Ovary (tissue), 9 donors: Measurements from ENCODE around the gene SYNGR4. TPM values are rescaled to one million over a fixed set of nuclear protein-coding genes. Genes with fewer than 3 reads are reported as not detected.

Experiments used
- DNase-seq, 5 donors: peaks; one replicate each; pipeline ENCODE4 v3.0.0-alpha.2; 2019 to 2020
- H3K27ac ChIP-seq, 2 donors: fragments of 200-600 bp; one replicate each; pipeline versions ENCODE4 v1.5.1 to v1.8.0; 2019 to 2022
- H3K27me3 ChIP-seq: fragments of 200-600 bp; one replicate; pipeline ENCODE4 v1.8.0; 2022
- H3K36me3 ChIP-seq: fragments of 200-600 bp; sonication (generic); one replicate; pipeline ENCODE4 v1.5.1; 2019
- H3K4me1 ChIP-seq: one replicate; pipeline ENCODE4 v1.8.1; 2013; ENCODE audit warnings: mild to moderate bottlenecking, moderate library complexity; ENCODE audit not compliant: insufficient read depth
- H3K4me3 ChIP-seq: fragments of 200-600 bp; sonication (generic); one replicate; pipeline ENCODE4 v1.5.1; 2017
- H3K9me3 ChIP-seq, 2 donors: fragments of 200-600 bp in 1 of 2; sonication (generic) in 1 of 2; one replicate each; pipeline versions ENCODE4 v1.5.1 to v1.8.1; 2013 to 2019; ENCODE audit warnings: mild to moderate bottlenecking in 1 of 2, moderate library complexity in 1 of 2
- CTCF ChIP-seq, 3 donors: fragments of 450-650 bp in 2 of 3; fragments of 200-600 bp in 1 of 3; IDR thresholded peaks; one replicate each; pipeline versions ENCODE4 v1.5.1 to v1.8.0; 2016 to 2022; ENCODE audit warnings: antibody characterized with exemption in 3 of 3, mild to moderate bottlenecking in 1 of 3
- EP300 ChIP-seq: sonication (generic); formaldehyde crosslinking; IDR thresholded peaks from one replicate; pipeline ENCODE4 v1.6.1; 2017; ENCODE audit warnings: antibody characterized with exemption
- POLR2A ChIP-seq: fragments of 450-650 bp; IDR thresholded peaks from one replicate; pipeline ENCODE4 v1.6.1; 2017; ENCODE audit warnings: antibody characterized with exemption, mild to moderate bottlenecking, moderate library complexity
- WGBS, 3 donors: extraction: QIAGEN DNeasy Blood & Tissue Kit in 1 of 3; methylation state at CpG; one replicate each; pipeline versions ENCODE4 v1.1.5 to v1.1.7; 2013 to 2017; 5-methylcytosine and 5-hydroxymethylcytosine counted together
- intact Hi-C, 4 donors: fragments of 100-400 bp; cut with DNase I; formaldehyde crosslinking; loops; one replicate each; pipeline versions ENCODE4 v1.11.0 to v1.15.1; 2022 to 2023
- polyA plus RNA-seq, 2 donors: library from polyadenylated mRNA; stranded (reverse); fragments of 200-250 nt in 1 of 2; fragments of 350-450 nt in 1 of 2; fragmentation: Illumina TruSeq in 1 of 2; extraction: RNeasy Lipid Tissue Mini Kit (QIAGEN cat#74804) in 1 of 2; gene quantifications; one replicate each; pipeline ENCODE4 v1.2.3, GENCODE V29; 2013 to 2014
- total RNA-seq, 7 donors: library from RNA; depleted of rRNA in 2 of 7; stranded (reverse); fragments of >200 nt in 2 of 7; fragmentation: NEBNext Ultra II Directional in 3 of 7; extraction: Animal tissue kit (Norgen Biotek cat#: 25700) in 3 of 7; gene quantifications; one replicate each; pipeline versions ENCODE4 v1.1.0 to v1.2.4, GENCODE V29; 2016 to 2023
- donor health status: DM: no; HTN: no; CAD: no; lungs with moderate emphysema.
- donor health status: DM: no; HTN: no; CAD: no.
- donor health status: Bipolar disorder and iron deficiency.
- donor health status: DM: yes; HTN: yes; CAD: no.
- donor health status: DM: no; HTN: no; CAD: no.
- donor health status: DM: yes; HTN: yes; CAD: no.

SYNGR4 gene
- total and polyA plus RNA-seq, 9 donors = not detected

DNA sequence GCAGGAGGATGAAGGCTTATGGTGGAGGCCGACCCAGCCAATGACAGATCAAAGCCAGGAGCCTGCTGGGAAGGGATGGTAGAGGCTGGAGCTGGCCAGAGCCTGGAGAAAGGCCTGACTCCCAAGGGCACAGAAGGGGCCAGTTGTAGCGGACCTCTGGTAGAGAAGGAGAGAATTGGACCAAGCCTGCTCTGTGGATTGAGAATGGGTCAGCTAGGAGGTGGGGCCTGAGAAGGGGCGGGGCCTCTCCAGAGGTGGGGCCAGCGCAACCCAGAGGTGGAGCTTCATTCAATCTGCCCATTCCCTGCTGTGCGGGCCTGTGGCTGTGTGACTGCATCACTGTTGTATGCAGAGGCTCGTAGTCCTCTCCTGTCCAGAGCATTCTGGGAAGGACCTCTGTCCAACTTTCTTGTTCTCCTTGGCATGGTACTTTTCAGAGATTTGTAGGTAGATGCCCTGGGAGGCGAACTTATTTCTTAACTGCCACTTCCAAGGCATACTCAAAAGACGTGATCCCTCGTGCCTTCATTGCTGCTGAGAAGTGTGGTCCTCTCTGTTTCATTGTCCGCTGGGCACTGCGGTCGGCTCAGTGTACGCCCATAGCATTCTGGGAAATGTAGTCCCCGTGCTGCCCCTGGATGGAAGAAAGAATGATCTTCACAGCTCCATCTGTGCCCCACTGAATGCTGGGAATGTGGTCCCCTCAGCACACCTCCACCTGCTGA lies 36.0 kb downstream of the SYNGR4 start:
- Histone ChIP-seq H3K27ac (no peak overlapping the region), H3K9me3 (no peaks in the 10 kb centered on the region), H3K27me3 (peaks cover 2% of the 10 kb centered on the region), H3K36me3 (no peaks in the 10 kb centered on the region), H3K4me3 (no peak overlapping the region), H3K4me1 (peaks cover 3% of the 10 kb centered on the region)
- peak in 1 of 5 donors; percentile 56 for DNase-seq
- intact Hi-C loops = no loop called here
- WGBS, 3 donors = 33 to 38% (median 33%) methylated on average over 14 of the region's 14 CpGs
- no peak for TF ChIP-seq POLR2A
- TF ChIP-seq EP300 = no peak
- TF ChIP-seq CTCF (IDR thresholded peaks at IDR 0.05) = no peak

DNA sequence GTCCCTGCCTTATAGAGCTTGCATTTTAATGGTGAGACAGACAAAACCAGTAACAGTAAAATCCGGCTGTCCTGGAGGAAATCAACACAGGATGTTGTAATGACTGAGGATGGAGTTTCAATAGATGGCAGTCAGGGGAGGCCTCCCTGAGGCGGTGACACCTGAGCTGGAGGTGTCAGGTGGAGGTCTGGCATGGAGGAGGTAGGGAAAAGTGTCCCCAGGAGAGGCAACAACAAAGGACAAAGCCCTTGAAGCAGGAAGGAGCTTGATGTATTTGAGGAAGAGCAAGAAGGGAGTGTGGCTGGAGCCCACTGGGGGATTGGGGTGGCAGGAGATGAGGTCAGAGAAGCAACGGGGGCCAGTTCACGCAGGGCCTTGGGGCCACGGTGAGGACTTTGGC lies 37.1 kb downstream of the SYNGR4 start:
- H3K27me3 ChIP-seq = peaks cover 2% of the 10 kb centered on the region
- no peak overlapping the region for H3K27ac ChIP-seq
- WGBS, 3 donors = 71 to 77% (median 72%) methylated on average over 5 of the region's 5 CpGs
- no peak overlapping the region for H3K4me3 ChIP-seq
- TF ChIP-seq POLR2A = no peak
- TF ChIP-seq CTCF (IDR thresholded peaks at IDR 0.05) = no peak
- TF ChIP-seq EP300 = no peak
- H3K9me3 ChIP-seq = peaks cover 0 to 4% of the 10 kb centered on the region in 2 donors
- no peaks in the 10 kb centered on the region for H3K36me3 ChIP-seq
- peaks cover 3% of the 10 kb centered on the region for H3K4me1 ChIP-seq
- intact Hi-C loops = no loop called here
- no peak for DNase-seq

GRCh38 chr19:48403606-48404005 lies 39.4 kb downstream of the SYNGR4 start:
- TF ChIP-seq POLR2A (no peak), EP300 (no peak), CTCF (IDR thresholded peaks at IDR 0.05) (no peak)
- Histone ChIP-seq H3K27ac (no peak overlapping the region), H3K9me3 (peaks cover 0 to 4% of the 10 kb centered on the region in 2 donors), H3K36me3 (no peaks in the 10 kb centered on the region), H3K4me3 (no peak overlapping the region), H3K4me1 (peaks cover under 1% of the 10 kb centered on the region), H3K27me3 (no peaks in the 10 kb centered on the region)
- no peak for DNase-seq
- intact Hi-C loops = no loop called here
- WGBS, 3 donors = 43 to 52% (median 50%) methylated on average over 3 of the region's 3 CpGs

- WGBS, 3 donors = 92 to 97% (median 93%) methylated on average over 23 to 27 of the region's 27 CpGs
- TF ChIP-seq EP300 (no peak), CTCF (IDR thresholded peaks at IDR 0.05) (no peak), POLR2A (no peak)
- no peak for DNase-seq
- Histone ChIP-seq H3K4me3 (no peak overlapping the region), H3K27me3 (no peaks in the 10 kb centered on the region), H3K27ac (no peak overlapping the region), H3K9me3 (peaks cover 0 to 4% of the 10 kb centered on the region in 2 donors), H3K4me1 (no peaks in the 10 kb centered on the region), H3K36me3 (no peaks in the 10 kb centered on the region)
- intact Hi-C loops = no loop called here
Observed at GRCh38 chr19:48405010-48405659, 41.0 kb downstream of the SYNGR4 start.
